ENCODE measurements around the gene PIK3IP1.

DNA sequence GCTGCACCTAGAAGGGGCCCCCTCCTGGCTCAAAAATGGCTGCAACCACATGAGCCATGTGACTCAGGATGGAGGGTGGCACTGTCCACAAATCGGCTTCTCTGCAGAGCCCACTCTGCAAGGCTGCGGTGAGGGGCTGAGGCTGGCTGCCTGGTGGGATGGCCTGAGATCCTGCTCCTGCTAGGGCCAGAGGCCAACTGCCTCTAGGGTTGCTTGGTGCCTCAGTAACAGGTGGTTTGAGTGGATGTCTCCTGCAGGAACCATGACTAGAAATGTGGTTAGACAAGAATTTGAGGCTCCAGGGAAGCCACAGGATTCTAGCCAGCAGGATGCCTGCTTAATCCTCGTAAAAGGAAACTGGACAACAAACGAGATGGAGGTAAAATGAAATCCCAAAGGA, 36.7 kb upstream of the PIK3IP1 start:
- TF ChIP-seq, protein P1, sequence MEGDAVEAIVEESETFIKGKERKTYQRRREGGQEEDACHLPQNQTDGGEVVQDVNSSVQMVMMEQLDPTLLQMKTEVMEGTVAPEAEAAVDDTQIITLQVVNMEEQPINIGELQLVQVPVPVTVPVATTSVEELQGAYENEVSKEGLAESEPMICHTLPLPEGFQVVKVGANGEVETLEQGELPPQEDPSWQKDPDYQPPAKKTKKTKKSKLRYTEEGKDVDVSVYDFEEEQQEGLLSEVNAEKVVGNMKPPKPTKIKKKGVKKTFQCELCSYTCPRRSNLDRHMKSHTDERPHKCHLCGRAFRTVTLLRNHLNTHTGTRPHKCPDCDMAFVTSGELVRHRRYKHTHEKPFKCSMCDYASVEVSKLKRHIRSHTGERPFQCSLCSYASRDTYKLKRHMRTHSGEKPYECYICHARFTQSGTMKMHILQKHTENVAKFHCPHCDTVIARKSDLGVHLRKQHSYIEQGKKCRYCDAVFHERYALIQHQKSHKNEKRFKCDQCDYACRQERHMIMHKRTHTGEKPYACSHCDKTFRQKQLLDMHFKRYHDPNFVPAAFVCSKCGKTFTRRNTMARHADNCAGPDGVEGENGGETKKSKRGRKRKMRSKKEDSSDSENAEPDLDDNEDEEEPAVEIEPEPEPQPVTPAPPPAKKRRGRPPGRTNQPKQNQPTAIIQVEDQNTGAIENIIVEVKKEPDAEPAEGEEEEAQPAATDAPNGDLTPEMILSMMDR (IDR thresholded peaks at IDR 0.05; ENCODE audit: extremely low read depth in 1 of 2, insufficient read depth in 1 of 2, low read depth in 1 of 2, low read length in 2 of 2): no peak
- no peak for TF ChIP-seq POLR2A (IDR thresholded peaks at IDR 0.05; ENCODE audit: low read depth, low read length)
- no peak for TF ChIP-seq EZH2 (IDR thresholded peaks at IDR 0.05; ENCODE audit: borderline replicate concordance, low read depth, low read length, severe bottlenecking)
- TF ChIP-seq JUN (IDR thresholded peaks at IDR 0.05; ENCODE audit: borderline replicate concordance, insufficient read depth, insufficient read length, low read depth): no peak
- TF ChIP-seq MYC (IDR thresholded peaks at IDR 0.05; ENCODE audit: low read depth, low read length): no peak
- TF ChIP-seq POLR2AphosphoS5 (IDR thresholded peaks at IDR 0.05; ENCODE audit: insufficient read depth, low read depth, low read length): no peak
- TF ChIP-seq MAX (IDR thresholded peaks at IDR 0.05; ENCODE audit: insufficient read depth, insufficient read length): no peak
- no peak for TF ChIP-seq GATA2 (IDR thresholded peaks at IDR 0.05; ENCODE audit: insufficient read depth, insufficient read length, low read depth, low read length)
